ENCODE results near the gene FARP2. TPM values are rescaled to one million over a fixed set of nuclear protein-coding genes. Genes with fewer than 3 reads are reported as not detected.

Gene FARP2
- total and polyA plus RNA-seq, 2 experiments from 2014 or later: 16.0 to 22.6 TPM

- H2AFZ ChIP-seq: no peak overlapping the region
- no peaks in the 10 kb centered on the region for H3K9me3 Mint-ChIP-seq
Observed at GRCh38 chr2:241410739-241411176, 54.7 kb downstream of the FARP2 start.

GRCh38 chr2:241412144-241412543 lies 56.1 kb downstream of the FARP2 start:
- Mint-ChIP-seq H3K27ac (no peak overlapping the region), H3K36me3 (ENCODE audit: low read depth) (peaks cover 17% of the 10 kb centered on the region), H3K4me3 (no peak overlapping the region), H3K9me3 (no peaks in the 10 kb centered on the region), H3K4me1 (no peaks in the 10 kb centered on the region), H3K27me3 (ENCODE audit: insufficient read depth, low read depth, poor library complexity) (peaks cover 2% of the 10 kb centered on the region)
- Histone ChIP-seq H3K36me3 (ENCODE audit: insufficient read depth) (peaks cover 10% of the 10 kb centered on the region; the same call in 1 of the 2 replicates), H3F3A (replicated peaks; ENCODE audit: low read depth) (no peaks in the 10 kb centered on the region), H2AFZ (no peak overlapping the region), H3K4me3 (no peak overlapping the region), H3K4me2 (no peak overlapping the region), H3K4me1 (ENCODE audit: insufficient read depth) (no peaks in the 10 kb centered on the region), H4K20me1 (replicated peaks; ENCODE audit: insufficient read depth) (peaks cover 3% of the 10 kb centered on the region), H3K27me3 (ENCODE audit: insufficient read depth) (no peaks in the 10 kb centered on the region), H3K9me2 (ENCODE audit: insufficient read depth) (no peaks in the 10 kb centered on the region), H3K79me2 (replicated peaks; ENCODE audit: insufficient read depth) (no peaks in the 10 kb centered on the region), H3K27ac (ENCODE audit: low read depth) (no peak overlapping the region)
- ATAC-seq: no peak
- no peak for DNase-seq (ENCODE audit: low spot score)
- TF ChIP-seq ZNF462 (CRISPR knock-in tag; IDR thresholded peaks at IDR 0.05) (no peak), EZH2 (IDR thresholded peaks at IDR 0.05; ENCODE audit: low read depth, unreplicated experiment) (no peak), CREB1 (CRISPR knock-in tag; IDR thresholded peaks at IDR 0.05; ENCODE audit: low read depth) (no peak)
- TF ChIP-seq, protein P1, sequence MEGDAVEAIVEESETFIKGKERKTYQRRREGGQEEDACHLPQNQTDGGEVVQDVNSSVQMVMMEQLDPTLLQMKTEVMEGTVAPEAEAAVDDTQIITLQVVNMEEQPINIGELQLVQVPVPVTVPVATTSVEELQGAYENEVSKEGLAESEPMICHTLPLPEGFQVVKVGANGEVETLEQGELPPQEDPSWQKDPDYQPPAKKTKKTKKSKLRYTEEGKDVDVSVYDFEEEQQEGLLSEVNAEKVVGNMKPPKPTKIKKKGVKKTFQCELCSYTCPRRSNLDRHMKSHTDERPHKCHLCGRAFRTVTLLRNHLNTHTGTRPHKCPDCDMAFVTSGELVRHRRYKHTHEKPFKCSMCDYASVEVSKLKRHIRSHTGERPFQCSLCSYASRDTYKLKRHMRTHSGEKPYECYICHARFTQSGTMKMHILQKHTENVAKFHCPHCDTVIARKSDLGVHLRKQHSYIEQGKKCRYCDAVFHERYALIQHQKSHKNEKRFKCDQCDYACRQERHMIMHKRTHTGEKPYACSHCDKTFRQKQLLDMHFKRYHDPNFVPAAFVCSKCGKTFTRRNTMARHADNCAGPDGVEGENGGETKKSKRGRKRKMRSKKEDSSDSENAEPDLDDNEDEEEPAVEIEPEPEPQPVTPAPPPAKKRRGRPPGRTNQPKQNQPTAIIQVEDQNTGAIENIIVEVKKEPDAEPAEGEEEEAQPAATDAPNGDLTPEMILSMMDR (conservative IDR thresholded peaks at IDR 0.05; ENCODE audit: low read depth in 2 of 2): no peak

More at GRCh38 chr2:241410739-241411176, 54.7 kb downstream of the FARP2 start:
- Histone ChIP-seq H3K27ac (ENCODE audit: low read depth) (no peak overlapping the region), H3K4me1 (ENCODE audit: insufficient read depth) (no peaks in the 10 kb centered on the region), H3K36me3 (ENCODE audit: insufficient read depth) (peaks cover 10% of the 10 kb centered on the region; the same call in 1 of the 2 replicates), H3K4me2 (no peak overlapping the region), H3K9me2 (ENCODE audit: insufficient read depth) (no peaks in the 10 kb centered on the region), H3F3A (replicated peaks; ENCODE audit: low read depth) (no peaks in the 10 kb centered on the region), H3K27me3 (ENCODE audit: insufficient read depth) (no peaks in the 10 kb centered on the region), H3K79me2 (replicated peaks; ENCODE audit: insufficient read depth) (no peaks in the 10 kb centered on the region), H4K20me1 (replicated peaks; ENCODE audit: insufficient read depth) (peaks cover 3% of the 10 kb centered on the region), H3K4me3 (no peak overlapping the region)
- Mint-ChIP-seq H3K27ac (no peak overlapping the region), H3K27me3 (ENCODE audit: insufficient read depth, low read depth, poor library complexity) (peaks cover 4% of the 10 kb centered on the region), H3K4me3 (no peak overlapping the region), H3K4me1 (no peaks in the 10 kb centered on the region), H3K36me3 (ENCODE audit: low read depth) (peaks cover 13% of the 10 kb centered on the region; the same call in 2 of the 3 replicates)
- TF ChIP-seq EZH2phosphoT487 (IDR thresholded peaks at IDR 0.05; ENCODE audit: unreplicated experiment): no peak
- no peak for TF ChIP-seq ZNF114 (CRISPR knock-in tag; IDR thresholded peaks at IDR 0.05)
- TF ChIP-seq, protein P1 (conservative IDR thresholded peaks at IDR 0.05; ENCODE audit: low read depth in 2 of 2): no peak
- TF ChIP-seq ETS1 (IDR thresholded peaks at IDR 0.05): no peak
- TF ChIP-seq NANOG (IDR thresholded peaks at IDR 0.05; ENCODE audit: borderline replicate concordance): no peak
- TF ChIP-seq JUNB (IDR thresholded peaks at IDR 0.05; ENCODE audit: unreplicated experiment): no peak
- ATAC-seq (no peak), DNase-seq (ENCODE audit: low spot score) (no peak)

Measured in GM23338 (cell line).